CD4-positive, alpha-beta T cell (primary cell): ENCODE results near the gene ACACA. TPM values are rescaled to one million over a fixed set of nuclear protein-coding genes. Genes with fewer than 3 reads are reported as not detected.

ENCODE experiments used
- ATAC-seq: fragments of 200-7000 bp; cut with Tn5 transposase; one replicate; pipeline ENCODE4 v1.10.0; 2022; ENCODE audit warnings: mild to moderate bottlenecking; ENCODE audit not compliant: poor library complexity
- CTCF ChIA-PET: fragments of 350-600 bp; sonication (Branson Sonifier 250); formaldehyde crosslinking; loops from one replicate; lab custom pipeline; 2021; ENCODE audit warnings: antibody characterized with exemption, inconsistent platforms; lab: Charles Lee
- POLR2A ChIA-PET: fragments of 350-600 bp; sonication (Branson Sonifier 250); formaldehyde crosslinking; loops from one replicate; lab custom pipeline; 2021; ENCODE audit warnings: antibody characterized with exemption, inconsistent platforms; lab: Charles Lee
- DNase-seq, 14 experiments: peaks; one replicate each; pipeline ENCODE4 v3.0.0-alpha.2; 2013 to 2020; ENCODE audit warnings: mixed read lengths in 2 of 14
- H3K27ac ChIP-seq, 2 donors: one replicate each; pipeline versions ENCODE4 v1.5.1 to v1.7.0; 2013; ENCODE audit warnings: low read length in 2 of 2, low read depth in 1 of 2, mild to moderate bottlenecking in 1 of 2
- H3K27me3 ChIP-seq, 2 experiments: 1 replicate in 1 of 2; 2 replicates in 1 of 2; pipeline versions ENCODE4 v1.6.1 to v1.7.0; 2013; ENCODE audit warnings: low read length in 2 of 2, control low read depth in 1 of 2, mild to moderate bottlenecking in 1 of 2, moderate library complexity in 1 of 2; ENCODE audit not compliant: insufficient read depth in 2 of 2, control insufficient read depth in 1 of 2
- H3K36me3 ChIP-seq: one replicate; pipeline ENCODE4 v1.6.1; 2013; ENCODE audit warnings: low read length, control low read depth; ENCODE audit not compliant: insufficient read depth
- H3K4me1 ChIP-seq: one replicate; pipeline ENCODE4 v1.6.1; 2013; ENCODE audit warnings: low read length, control low read depth; ENCODE audit not compliant: insufficient read depth
- H3K4me3 ChIP-seq: one replicate; pipeline ENCODE4 v1.5.1; 2013; ENCODE audit warnings: mild to moderate bottlenecking, low read length, moderate library complexity
- H3K9me3 ChIP-seq, 2 experiments: 1 replicate in 1 of 2; 2 replicates in 1 of 2; pipeline versions ENCODE4 v1.6.1 to v1.7.0; 2013; ENCODE audit warnings: low read length in 2 of 2, mild to moderate bottlenecking in 2 of 2, control low read depth in 1 of 2, moderate library complexity in 1 of 2; ENCODE audit not compliant: control insufficient read depth in 1 of 2, insufficient read depth in 1 of 2
- H3K27ac Mint-ChIP-seq: one replicate; pipeline ENCODE4 v1.8.0; 2020; ENCODE audit warnings: mixed read lengths
- H3K27me3 Mint-ChIP-seq: one replicate; pipeline ENCODE4 v1.8.0; 2021; ENCODE audit warnings: mixed read lengths
- H3K36me3 Mint-ChIP-seq: one replicate; pipeline ENCODE4 v1.8.0; 2021; ENCODE audit warnings: low read depth, mixed read lengths
- H3K4me1 Mint-ChIP-seq: one replicate; pipeline ENCODE4 v1.8.0; 2021; ENCODE audit warnings: low read depth, mixed read lengths
- H3K4me3 Mint-ChIP-seq: one replicate; pipeline ENCODE4 v1.8.0; 2020; ENCODE audit warnings: mild to moderate bottlenecking, mixed read lengths
- H3K9me3 Mint-ChIP-seq: one replicate; pipeline ENCODE4 v1.8.0; 2020; ENCODE audit warnings: mixed read lengths
- CTCF ChIP-seq: fragments of 200-600 bp; IDR thresholded peaks from one replicate; pipeline ENCODE4 v1.8.0; 2022; ENCODE audit warnings: antibody characterized with exemption, mild to moderate bottlenecking
- intact Hi-C, 2 experiments: fragments of 100-400 bp; cut with DNase I in 1 of 2; cut with micrococcal nuclease in 1 of 2; formaldehyde crosslinking; loops; one replicate each; pipeline versions ENCODE4 v1.15.1 to v1.9.0; 2023 to 2025; cut with DNase I, micrococcal nuclease
- total RNA-seq, 174 experiments: library from RNA in 2 of 174; stranded (reverse) in 2 of 174; gene quantifications; one replicate each; pipeline ENCODE4 v1.2.3 and lab custom pipeline; 2021 to 2026

The ACACA gene
- total RNA-seq, 2 experiments from 2014 or later, result 26.0 to 28.9 TPM

GRCh38 chr17:37148156-37148555, 258.5 kb downstream of the ACACA start:
- Histone ChIP-seq H3K4me3 (no peak overlapping the region), H3K27me3 (no peaks in the 10 kb centered on the region), H3K27ac (no peak overlapping the region), H3K4me1 (no peaks in the 10 kb centered on the region), H3K9me3 (no peaks in the 10 kb centered on the region), H3K36me3 (peaks cover 6% of the 10 kb centered on the region)
- intact Hi-C loops, result no loop called here
- H3K4me3 Mint-ChIP-seq, result no peak overlapping the region
- peaks cover 6% of the 10 kb centered on the region for H3K4me1 Mint-ChIP-seq
- ATAC-seq, result no peak
- POLR2A ChIA-PET, result no interaction called here
- H3K36me3 Mint-ChIP-seq, result peaks cover 29% of the 10 kb centered on the region
- H3K27me3 Mint-ChIP-seq, result no peaks in the 10 kb centered on the region
- TF ChIP-seq CTCF, result no peak
- no peak for DNase-seq
- no peaks in the 10 kb centered on the region for H3K9me3 Mint-ChIP-seq
- H3K27ac Mint-ChIP-seq, result no peak overlapping the region
- CTCF ChIA-PET, result no interaction called here

- POLR2A ChIA-PET, result no interaction called here
- H3K9me3 Mint-ChIP-seq, result no peaks in the 10 kb centered on the region
- Histone ChIP-seq H3K27ac (no peak overlapping the region), H3K27me3 (no peaks in the 10 kb centered on the region), H3K4me3 (no peak overlapping the region), H3K9me3 (no peaks in the 10 kb centered on the region), H3K4me1 (no peaks in the 10 kb centered on the region), H3K36me3 (peaks cover 6% of the 10 kb centered on the region)
- H3K4me3 Mint-ChIP-seq, result peak overlapping the region; percentile 4
- no peaks in the 10 kb centered on the region for H3K27me3 Mint-ChIP-seq
- TF ChIP-seq CTCF, result no peak
- peak overlapping the region; percentile 34 for H3K27ac Mint-ChIP-seq
- peaks cover 6% of the 10 kb centered on the region for H3K4me1 Mint-ChIP-seq
- CTCF ChIA-PET, result no interaction called here
- ATAC-seq (peak; percentile 88), DNase-seq (peak in 1 of 14 experiments; percentile 25)
- H3K36me3 Mint-ChIP-seq, result peaks cover 28% of the 10 kb centered on the region
- intact Hi-C loops, result loop anchor here in 1 of 2 experiments (2.0 kb wide), 1 partner anchor 57 kb away; no protein-coding TSS in a partner anchor
Observed at GRCh38 chr17:37147301-37147812, 259.3 kb downstream of the ACACA start.

DNA sequence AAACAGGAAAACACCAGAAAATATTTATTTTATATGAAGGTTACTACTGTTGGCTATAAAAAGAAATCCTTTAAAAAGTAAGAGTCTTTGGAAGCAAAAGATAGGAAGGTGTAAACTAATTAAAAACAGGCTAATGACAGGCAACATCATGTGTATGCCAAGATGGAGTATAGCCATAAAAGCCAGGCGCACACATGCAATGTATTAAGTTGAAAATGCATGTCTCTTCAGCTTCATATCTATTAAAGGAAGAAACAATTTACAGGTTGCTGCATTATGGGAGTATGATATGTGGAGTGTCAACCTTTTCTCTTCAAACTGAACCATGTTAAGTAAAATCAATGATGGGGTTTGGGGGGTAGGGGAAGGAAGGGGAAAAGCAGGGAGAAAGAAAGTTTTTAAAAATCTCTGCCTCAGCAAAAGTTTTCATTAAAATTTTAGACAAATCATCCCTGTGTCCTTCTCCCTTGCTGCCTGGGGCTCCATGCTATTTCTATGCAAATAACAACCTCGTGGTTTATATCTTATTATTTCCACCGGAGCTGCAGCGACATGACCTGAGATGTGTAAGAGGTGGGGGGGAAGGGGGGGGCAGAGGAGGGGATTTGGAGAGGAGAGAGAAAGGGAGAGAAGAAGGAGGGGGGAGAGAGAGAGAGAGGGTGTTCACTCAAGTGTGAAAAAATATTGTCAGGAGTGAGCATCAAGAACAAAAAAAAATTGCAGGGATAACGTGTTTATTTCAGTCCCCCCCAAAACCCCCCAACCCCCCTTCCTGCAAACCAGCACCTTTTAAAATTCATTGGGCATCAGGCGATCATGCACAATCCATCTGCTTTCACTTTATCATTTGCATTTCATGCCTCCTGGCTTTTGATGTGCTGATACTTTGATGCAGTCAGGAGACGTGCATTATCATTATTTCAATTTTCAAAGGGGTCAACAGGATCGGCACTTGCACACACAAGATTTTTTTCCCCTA, 260.3 kb downstream of the ACACA start:
- Histone ChIP-seq H3K27me3 (no peaks in the 10 kb centered on the region), H3K4me3 (no peak overlapping the region), H3K27ac (no peak overlapping the region), H3K9me3 (no peaks in the 10 kb centered on the region), H3K36me3 (peaks cover 6% of the 10 kb centered on the region), H3K4me1 (no peaks in the 10 kb centered on the region)
- no peaks in the 10 kb centered on the region for H3K27me3 Mint-ChIP-seq
- ATAC-seq, result no peak
- H3K9me3 Mint-ChIP-seq, result no peaks in the 10 kb centered on the region
- peak overlapping the region; percentile 34 for H3K27ac Mint-ChIP-seq
- H3K4me1 Mint-ChIP-seq, result peaks cover 6% of the 10 kb centered on the region
- ChIA-PET POLR2A (no interaction called here), CTCF (no interaction called here)
- peaks cover 28% of the 10 kb centered on the region for H3K36me3 Mint-ChIP-seq
- no peak for DNase-seq
- TF ChIP-seq CTCF, result no peak
- intact Hi-C loops, result loop anchor here in 1 of 2 experiments (2.0 kb wide), 1 partner anchor 56 kb away; no protein-coding TSS in a partner anchor
- H3K4me3 Mint-ChIP-seq, result no peak overlapping the region
